HG02943 (cell line): Measurements from ENCODE around the gene AFAP1.

ENCODE experiments used
- ATAC-seq: cut with Tn5 transposase; IDR thresholded peaks from one replicate; pipeline ENCODE4 v1.9.1; 2021; ENCODE audit warnings: mild to moderate bottlenecking, low read depth, moderate library complexity; ENCODE audit not compliant: unreplicated experiment

AFAP1 gene

DNA sequence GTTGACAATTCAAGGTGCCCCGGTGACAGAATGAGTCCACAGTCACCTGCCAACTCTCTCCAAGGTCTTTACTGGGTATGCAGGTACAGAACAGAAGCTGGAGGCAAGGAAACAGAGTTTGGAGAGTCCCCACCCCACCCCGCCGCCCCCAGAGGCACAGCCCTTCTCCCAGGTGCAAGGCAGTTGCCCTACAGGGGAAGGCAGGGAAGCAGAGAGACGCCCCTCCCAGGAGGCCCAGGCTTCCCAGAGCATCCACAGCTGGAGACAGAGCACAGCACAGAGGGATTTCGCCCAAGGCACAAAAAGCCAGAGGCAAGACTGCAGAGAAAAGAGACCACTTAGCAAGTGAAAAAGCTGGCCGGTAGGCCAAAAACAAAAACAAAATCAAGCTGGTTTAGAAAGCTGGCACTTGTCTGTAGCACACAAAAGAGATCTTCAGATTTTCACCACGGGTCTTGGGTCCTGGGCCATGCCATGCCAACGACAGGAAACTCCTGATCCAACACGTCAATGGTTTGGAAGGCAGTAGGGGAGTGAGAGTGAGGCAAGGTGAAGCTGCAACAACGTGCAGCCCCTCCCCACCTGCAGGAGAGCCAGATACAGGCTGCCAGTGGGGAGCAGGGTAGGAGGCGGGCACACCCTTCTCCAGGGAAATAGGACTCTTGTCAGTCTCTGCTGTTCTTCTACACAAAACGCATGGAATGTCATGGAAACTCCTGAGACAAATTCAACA is 113.3 kb downstream of the AFAP1 start:
- no peak for ATAC-seq

DNA sequence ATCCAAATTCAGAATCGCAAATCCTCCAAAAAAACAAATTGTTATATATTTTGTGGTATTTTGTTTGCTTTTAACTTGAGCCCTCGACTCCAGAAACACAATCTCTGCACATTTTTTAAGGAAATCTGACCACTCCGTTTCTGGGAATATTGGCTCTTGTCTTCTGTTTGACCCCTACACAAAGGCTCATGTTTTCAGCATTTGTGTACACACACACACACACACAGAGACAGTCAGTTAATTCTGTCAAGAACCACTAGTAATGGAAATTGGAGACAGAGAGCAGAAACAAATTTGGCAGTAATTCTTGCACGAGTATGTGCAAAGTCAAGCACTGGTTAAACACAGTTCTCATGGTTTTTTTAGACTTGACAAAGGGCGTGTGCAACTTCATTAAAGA is 115.4 kb downstream of the AFAP1 start:
- ATAC-seq, result no peak

GRCh38 chr4:7823416-7823824 is 116.2 kb downstream of the AFAP1 start:
- ATAC-seq, result no peak

DNA sequence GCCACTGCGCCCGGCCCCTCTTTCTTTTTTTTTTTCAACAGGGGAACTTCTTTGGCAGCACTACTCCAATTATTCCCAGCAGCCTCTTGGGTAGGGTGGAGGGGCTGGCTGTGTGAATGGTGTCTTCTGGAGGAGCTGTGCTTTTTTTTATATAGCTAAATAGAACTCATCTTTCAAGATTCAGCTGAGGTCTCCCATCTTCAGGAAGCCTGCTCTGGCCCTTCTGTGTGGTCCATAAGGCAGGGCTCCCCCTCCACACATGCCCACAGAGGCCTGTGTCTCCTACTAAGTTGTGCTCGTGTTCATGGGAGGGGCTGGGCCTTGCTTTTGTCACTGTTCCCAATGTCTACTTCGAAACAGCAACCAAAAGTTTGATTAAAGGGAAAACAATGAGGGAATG is 116.8 kb downstream of the AFAP1 start:
- no peak for ATAC-seq

GRCh38 chr4:7822137-7822505 is 117.5 kb downstream of the AFAP1 start:
- no peak for ATAC-seq

GRCh38 chr4:7821245-7822136 is 118.2 kb downstream of the AFAP1 start:
- ATAC-seq, result no peak

- no peak for ATAC-seq
Measured at GRCh38 chr4:7820031-7820818, 119.4 kb downstream of the AFAP1 start.

DNA sequence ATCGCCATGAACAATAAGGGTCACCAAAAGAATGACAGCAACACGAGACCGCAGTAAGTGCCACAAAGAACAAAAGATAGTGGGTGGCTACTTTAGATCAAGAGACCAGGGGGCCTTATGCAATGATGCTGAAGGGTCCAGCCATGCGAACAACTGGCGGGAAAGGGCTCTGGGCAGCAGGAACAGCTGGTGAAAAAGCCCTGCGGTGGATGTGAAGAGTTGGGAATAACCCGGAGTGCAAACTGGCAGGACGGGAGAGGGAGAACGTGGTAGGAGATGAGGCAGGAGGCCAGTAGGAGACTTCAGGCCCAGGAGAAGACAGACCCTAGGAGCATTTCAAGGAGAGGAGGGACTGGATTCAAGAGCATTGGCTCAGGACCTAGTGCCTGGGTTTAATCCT is 120.2 kb downstream of the AFAP1 start:
- ATAC-seq, result no peak

GRCh38 chr4:7818399-7818911 is 121.2 kb downstream of the AFAP1 start:
- no peak for ATAC-seq

DNA sequence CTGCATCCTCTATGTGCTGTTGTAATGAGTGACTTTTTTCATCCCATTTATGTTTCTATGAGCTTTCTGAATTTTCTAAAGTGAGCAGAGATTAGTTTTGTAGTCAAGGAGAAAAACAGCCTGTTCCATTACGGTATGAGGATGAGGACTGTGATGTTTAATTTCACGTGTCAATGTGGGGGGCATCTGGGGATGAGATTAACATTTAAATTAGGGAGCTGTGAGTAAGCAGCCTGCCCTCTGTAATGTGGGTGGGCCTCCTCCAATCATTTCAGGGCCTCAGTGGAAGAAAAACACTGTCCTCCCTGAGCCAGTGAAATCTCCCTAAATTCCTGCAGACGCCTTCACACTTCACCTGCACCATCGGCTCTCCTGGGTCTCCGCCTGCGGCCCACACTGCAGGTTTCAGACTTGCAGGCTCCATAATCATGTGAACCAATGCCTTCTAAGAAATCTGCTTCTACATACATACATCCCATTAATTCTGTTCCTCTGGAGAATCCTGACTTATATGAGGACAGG is 121.7 kb downstream of the AFAP1 start:
- no peak for ATAC-seq

- ATAC-seq, result no peak
Measured at GRCh38 chr4:7816771-7817170, 122.9 kb downstream of the AFAP1 start.

- ATAC-seq, result no peak
Measured at GRCh38 chr4:7815981-7816380, 123.7 kb downstream of the AFAP1 start.

- no peak for ATAC-seq
Measured at GRCh38 chr4:7815562-7815961, 124.1 kb downstream of the AFAP1 start.

DNA sequence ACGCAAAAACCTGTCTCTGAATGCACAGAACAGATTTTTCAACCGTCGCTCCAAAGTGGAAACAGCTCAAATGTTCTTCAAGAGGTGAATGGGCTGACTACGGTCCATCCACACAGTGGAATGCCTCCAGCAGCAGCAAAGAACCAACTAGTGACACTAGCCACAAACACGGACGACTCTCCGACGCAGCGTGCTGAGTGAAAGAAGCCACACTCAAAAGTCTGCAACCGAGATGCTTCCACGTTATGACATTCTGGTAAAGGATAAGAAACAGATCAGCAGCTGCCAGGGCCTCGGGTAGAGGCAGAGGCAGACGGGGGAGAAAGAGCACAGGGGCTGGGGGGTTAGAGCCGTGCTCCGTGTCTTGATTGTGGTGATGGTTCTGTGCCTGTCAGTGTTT is 125.2 kb downstream of the AFAP1 start:
- ATAC-seq, result no peak

DNA sequence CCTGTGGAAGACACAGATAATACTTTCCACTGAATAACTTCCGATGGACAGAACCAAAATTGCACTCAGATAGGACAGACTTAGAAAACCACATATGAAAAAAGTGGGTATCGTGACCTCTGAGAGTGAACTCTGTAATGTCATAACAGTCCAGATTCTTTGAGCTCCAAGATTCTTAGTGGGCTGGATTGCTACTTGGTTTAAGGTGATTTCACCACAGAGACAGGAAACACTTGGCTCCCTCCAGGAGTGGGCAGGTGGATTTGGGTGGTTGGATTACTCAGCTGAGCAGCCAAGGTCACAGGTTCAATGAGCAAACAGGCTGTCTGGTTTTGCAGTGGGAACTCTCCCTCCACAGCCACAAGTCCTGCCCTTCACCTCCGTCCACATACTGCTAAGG is 126.0 kb downstream of the AFAP1 start:
- no peak for ATAC-seq

DNA sequence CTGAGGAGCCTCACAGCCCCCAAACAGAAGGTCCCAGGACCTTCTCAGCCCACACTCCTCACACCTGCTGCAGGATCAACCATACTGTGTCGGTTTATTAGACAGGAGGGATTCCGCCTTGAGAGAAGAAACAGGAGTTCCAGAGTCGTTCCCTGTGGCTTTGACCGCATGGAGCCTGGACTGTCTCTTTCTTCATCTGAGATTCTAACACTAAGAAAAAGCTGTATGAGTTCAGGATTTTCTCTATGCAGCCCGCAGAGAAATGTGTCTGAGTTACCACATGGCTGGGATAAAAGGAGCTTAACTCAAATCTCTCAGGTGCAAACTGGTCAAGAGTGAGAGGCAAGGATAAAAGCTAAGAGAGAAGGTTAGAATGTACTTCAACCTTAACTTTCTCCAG is 126.7 kb downstream of the AFAP1 start:
- no peak for ATAC-seq

- no peak for ATAC-seq
Measured at GRCh38 chr4:7812231-7812857, 127.3 kb downstream of the AFAP1 start.

DNA sequence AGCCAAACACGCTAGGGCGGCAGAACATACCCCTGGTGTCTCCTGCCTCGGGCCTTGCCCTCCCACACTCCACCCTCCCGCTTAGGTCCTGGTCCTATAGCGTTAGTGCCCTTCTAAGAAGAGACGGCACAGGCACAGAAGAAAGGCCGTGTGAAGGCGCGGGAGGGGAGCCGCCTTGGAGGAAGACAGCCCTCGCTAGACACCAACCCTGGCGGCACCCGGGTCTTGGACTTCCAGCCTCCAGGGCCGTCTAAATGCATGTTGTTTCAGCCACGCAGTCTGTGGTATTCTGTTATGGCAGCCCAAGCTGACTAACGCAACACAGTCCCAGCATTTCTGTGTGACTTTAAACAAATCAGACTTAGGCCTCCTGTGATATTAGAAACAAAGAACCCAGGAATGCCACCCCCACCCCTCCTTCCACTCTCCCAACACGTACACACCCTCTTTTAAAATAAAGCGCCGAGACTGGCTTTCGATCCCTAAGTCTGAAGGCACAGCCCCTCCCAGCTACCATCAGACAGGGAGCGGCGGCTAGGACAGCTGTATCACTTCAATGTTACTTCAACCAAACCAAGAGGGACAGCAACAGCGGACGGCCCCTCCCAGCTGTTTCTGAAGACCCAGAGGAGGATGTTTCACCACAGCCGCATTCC is 128.0 kb downstream of the AFAP1 start:
- no peak for ATAC-seq

DNA sequence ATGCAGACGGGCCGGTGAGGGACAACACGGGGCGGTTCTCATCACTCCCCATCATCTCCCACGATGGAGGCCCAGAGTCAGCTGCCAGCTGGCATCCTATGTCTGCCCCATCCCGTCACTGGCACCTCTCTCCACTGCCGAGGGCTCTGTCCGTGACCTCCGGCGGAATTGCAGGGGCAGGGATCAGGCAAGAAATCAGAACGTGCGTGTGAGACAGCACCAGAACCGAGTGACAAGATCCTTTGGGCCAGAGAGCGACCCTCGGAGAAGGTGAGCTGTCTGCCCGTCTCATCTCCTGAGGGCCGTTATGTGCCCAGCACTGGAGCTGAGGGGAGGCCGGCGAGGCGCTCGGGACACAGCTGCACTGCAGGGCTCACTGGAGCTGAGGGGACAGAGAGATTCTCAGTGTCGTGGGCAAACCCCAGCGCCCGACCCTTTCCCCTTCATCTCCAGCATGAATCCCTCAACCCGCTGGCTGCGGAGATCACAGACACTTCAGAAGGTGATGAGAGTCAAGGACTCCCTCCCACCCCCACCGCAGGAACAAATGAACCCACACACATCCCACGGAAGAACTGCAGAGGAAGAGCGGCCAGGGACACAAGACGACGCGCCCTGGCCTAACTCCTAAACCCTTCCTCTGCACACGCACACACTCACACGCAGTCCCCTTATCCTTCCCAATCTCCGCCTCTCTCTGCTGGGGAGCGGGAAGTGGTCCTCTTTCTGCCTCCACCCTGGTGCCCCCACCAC is 128.7 kb downstream of the AFAP1 start:
- ATAC-seq, result no peak
